Lower leg skin (tissue), 3 donors: ENCODE measurements around the gene BAIAP2L2.

Experiments used
- POLR2A ChIP-seq, 2 donors: fragments of 450-650 bp; IDR thresholded peaks; one replicate each; pipeline ENCODE4 v1.6.1; 2016 to 2017; ENCODE audit warnings: antibody characterized with exemption in 2 of 2, mild to moderate bottlenecking in 1 of 2, moderate library complexity in 1 of 2
- TF ChIP-seq, protein P1 (sequence below), 3 donors: fragments of 450-650 bp; IDR thresholded peaks; one replicate each; pipeline ENCODE4 v1.5.1; 2016; ENCODE audit warnings: antibody characterized with exemption in 3 of 3, mild to moderate bottlenecking in 3 of 3, moderate library complexity in 2 of 3

- TF ChIP-seq, protein P1, sequence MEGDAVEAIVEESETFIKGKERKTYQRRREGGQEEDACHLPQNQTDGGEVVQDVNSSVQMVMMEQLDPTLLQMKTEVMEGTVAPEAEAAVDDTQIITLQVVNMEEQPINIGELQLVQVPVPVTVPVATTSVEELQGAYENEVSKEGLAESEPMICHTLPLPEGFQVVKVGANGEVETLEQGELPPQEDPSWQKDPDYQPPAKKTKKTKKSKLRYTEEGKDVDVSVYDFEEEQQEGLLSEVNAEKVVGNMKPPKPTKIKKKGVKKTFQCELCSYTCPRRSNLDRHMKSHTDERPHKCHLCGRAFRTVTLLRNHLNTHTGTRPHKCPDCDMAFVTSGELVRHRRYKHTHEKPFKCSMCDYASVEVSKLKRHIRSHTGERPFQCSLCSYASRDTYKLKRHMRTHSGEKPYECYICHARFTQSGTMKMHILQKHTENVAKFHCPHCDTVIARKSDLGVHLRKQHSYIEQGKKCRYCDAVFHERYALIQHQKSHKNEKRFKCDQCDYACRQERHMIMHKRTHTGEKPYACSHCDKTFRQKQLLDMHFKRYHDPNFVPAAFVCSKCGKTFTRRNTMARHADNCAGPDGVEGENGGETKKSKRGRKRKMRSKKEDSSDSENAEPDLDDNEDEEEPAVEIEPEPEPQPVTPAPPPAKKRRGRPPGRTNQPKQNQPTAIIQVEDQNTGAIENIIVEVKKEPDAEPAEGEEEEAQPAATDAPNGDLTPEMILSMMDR (IDR thresholded peaks at IDR 0.05): no peak
- no peak for TF ChIP-seq POLR2A (IDR thresholded peaks at IDR 0.05)
Measured at GRCh38 chr22:38036392-38037062, 74.0 kb downstream of the BAIAP2L2 start.
